Stomach (tissue), 9 donors: ENCODE measurements around the gene SETD1B. TPM values are rescaled to one million over a fixed set of nuclear protein-coding genes. Genes with fewer than 3 reads are reported as not detected.
"Not testable (repeated sequence)": the region's sequence is repeated elsewhere in the genome, so short reads cannot be mapped to it uniquely, and the experiment has no call there.

Source experiments
- DNase-seq, 2 donors: peaks; one replicate each; pipeline versions ENCODE4 v3.0.0 to v3.0.0-alpha.2; 2013 to 2019
- H3K27ac ChIP-seq, 5 donors: fragments of 200-600 bp in 4 of 5; sonication (generic) in 4 of 5; one replicate each; pipeline ENCODE4 v1.5.1; 2013 to 2019; ENCODE audit warnings: mild to moderate bottlenecking in 1 of 5, moderate library complexity in 1 of 5
- H3K27me3 ChIP-seq, 3 donors: fragments of 200-600 bp; sonication (generic); one replicate each; pipeline ENCODE4 v1.5.1; 2017 to 2019; ENCODE audit warnings: mixed run types in 1 of 3
- H3K36me3 ChIP-seq, 4 donors: fragments of 200-600 bp; sonication (generic); 1 replicate in 3 of 4; 2 replicates in 1 of 4; pipeline ENCODE4 v1.5.1; 2016 to 2019
- H3K4me1 ChIP-seq, 4 donors: fragments of 200-600 bp; sonication (generic); one replicate each; pipeline ENCODE4 v1.5.1; 2016 to 2019
- H3K4me3 ChIP-seq, 4 donors: fragments of 200-600 bp; sonication (generic) in 3 of 4; one replicate each; pipeline ENCODE4 v1.5.1; 2016 to 2019; ENCODE audit warnings: mild to moderate bottlenecking in 1 of 4
- H3K9me3 ChIP-seq, 4 donors: fragments of 200-600 bp; sonication (generic); one replicate each; pipeline ENCODE4 v1.5.1; 2016 to 2019
- CTCF ChIP-seq, 7 experiments: fragments of 450-650 bp in 4 of 7; fragments of 200-600 bp in 3 of 7; sonication (generic) in 3 of 7; IDR thresholded peaks; one replicate each; pipeline ENCODE4 v1.5.1; 2016 to 2019; ENCODE audit warnings: antibody characterized with exemption in 7 of 7, control low read depth in 2 of 7, mild to moderate bottlenecking in 1 of 7
- EP300 ChIP-seq: sonication (generic); formaldehyde crosslinking; IDR thresholded peaks from one replicate; pipeline ENCODE4 v1.6.1; 2017; ENCODE audit warnings: antibody characterized with exemption
- POLR2A ChIP-seq, 4 donors: fragments of 450-650 bp; IDR thresholded peaks; one replicate each; pipeline ENCODE4 v1.6.1; 2016; ENCODE audit warnings: antibody characterized with exemption in 4 of 4, control low read depth in 2 of 4, mild to moderate bottlenecking in 1 of 4, moderate library complexity in 1 of 4
- POLR2AphosphoS5 ChIP-seq, 3 donors: sonication (generic); formaldehyde crosslinking; IDR thresholded peaks; one replicate each; pipeline ENCODE4 v1.6.1; 2016; ENCODE audit warnings: antibody characterized with exemption in 3 of 3
- WGBS, 5 donors: extraction: QIAGEN DNeasy Blood & Tissue Kit in 3 of 5; methylation state at CpG; one replicate each; pipeline versions ENCODE4 v1.1.5 to v1.1.7; 2013 to 2018; 5-methylcytosine and 5-hydroxymethylcytosine counted together
- intact Hi-C: fragments of 100-400 bp; cut with DNase I; formaldehyde crosslinking; loops from one replicate; pipeline ENCODE4 v1.15.1; 2023; ENCODE audit warnings: low total_unique reads
- polyA plus RNA-seq, 3 donors: library from polyadenylated mRNA; stranded (reverse); fragments of 200-250 nt; gene quantifications; one replicate each; pipeline ENCODE4 v1.2.3, GENCODE V29; 2013
- total RNA-seq, 5 donors: library from RNA; depleted of rRNA; stranded (reverse); fragments of >200 nt; gene quantifications; one replicate each; pipeline versions ENCODE4 v1.1.0 to v1.2.3, GENCODE V29; 2014 to 2016
- donor health status: healthy with polysubstance abuse.
- donor health status: Bipolar disorder and iron deficiency.
- donor health status: healthy.

The SETD1B gene
- total and polyA plus RNA-seq, 8 donors, result 3.2 to 27.5 (median 8.2) TPM

- no peak for DNase-seq
- Histone ChIP-seq H3K4me1 (peaks cover 17 to 47% (median 28%) of the 10 kb centered on the region in 4 donors), H3K4me3 (no peak overlapping the region), H3K27ac (peak overlapping the region in 4 of 5 donors; percentile 77 to 91 (median 85)), H3K36me3 (no peaks in the 10 kb centered on the region), H3K27me3 (no peaks in the 10 kb centered on the region), H3K9me3 (no peaks in the 10 kb centered on the region)
- WGBS, 5 donors, result 77 to 100% (median 86%) methylated on average over 1 of the region's 1 CpG
- intact Hi-C loops, result no loop called here
- TF ChIP-seq EP300, result no peak
- TF ChIP-seq POLR2A (IDR thresholded peaks at IDR 0.05), result no peak
- TF ChIP-seq POLR2AphosphoS5 (IDR thresholded peaks at IDR 0.05), result no peak
- TF ChIP-seq CTCF (IDR thresholded peaks at IDR 0.05), result no peak
Measured at GRCh38 chr12:121860257-121860656, 56.4 kb downstream of the SETD1B start.

GRCh38 chr12:121860699-121861098 lies 56.9 kb downstream of the SETD1B start:
- peak overlapping the region in 2 of 5 donors; percentile 77 to 91 for H3K27ac ChIP-seq
- DNase-seq, H3K27me3 ChIP-seq, H3K4me3 ChIP-seq, H3K9me3 ChIP-seq, intact Hi-C loops, H3K36me3 ChIP-seq: not testable (repeated sequence)
- WGBS, 5 donors, result 94 to 98% (median 95%) methylated on average over 4 of the region's 4 CpGs
- H3K4me1 ChIP-seq, result peaks cover 17 to 47% (median 28%) of the 10 kb centered on the region in 4 donors

- Histone ChIP-seq H3K4me3 (no peak overlapping the region), H3K27ac (peak overlapping the region in 2 of 5 donors; percentile 44 to 91), H3K27me3 (no peaks in the 10 kb centered on the region), H3K4me1 (peaks cover 17 to 47% (median 28%) of the 10 kb centered on the region in 4 donors), H3K9me3 (no peaks in the 10 kb centered on the region), H3K36me3 (no peaks in the 10 kb centered on the region)
- intact Hi-C loops, result no loop called here
- TF ChIP-seq CTCF (IDR thresholded peaks at IDR 0.05) (no peak), EP300 (no peak), POLR2AphosphoS5 (IDR thresholded peaks at IDR 0.05) (no peak), POLR2A (IDR thresholded peaks at IDR 0.05) (no peak)
- peak in 1 of 2 donors; percentile 10 for DNase-seq
- WGBS, 5 donors, result 22 to 39% (median 36%) methylated on average over 11 of the region's 11 CpGs
Measured at GRCh38 chr12:121861636-121862254, 57.9 kb downstream of the SETD1B start.

GRCh38 chr12:121866331-121866730 lies 62.5 kb downstream of the SETD1B start:
- Histone ChIP-seq H3K27me3 (no peaks in the 10 kb centered on the region), H3K4me1 (peaks cover 0 to 8% (median 4%) of the 10 kb centered on the region in 4 donors), H3K27ac (no peak overlapping the region), H3K9me3 (no peaks in the 10 kb centered on the region), H3K4me3 (no peak overlapping the region), H3K36me3 (no peaks in the 10 kb centered on the region)
- 64 to 74% (median 70%) methylated on average over 4 of the region's 4 CpGs for WGBS, 5 donors
- intact Hi-C loops, result no loop called here
- DNase-seq, result peak in 1 of 2 donors; percentile 26
- TF ChIP-seq CTCF (IDR thresholded peaks at IDR 0.05) (no peak), POLR2AphosphoS5 (IDR thresholded peaks at IDR 0.05) (no peak), POLR2A (IDR thresholded peaks at IDR 0.05) (no peak), EP300 (no peak)

GRCh38 chr12:121869229-121869628 lies 65.4 kb downstream of the SETD1B start:
- H3K36me3 ChIP-seq, DNase-seq, intact Hi-C loops, H3K27ac ChIP-seq, H3K27me3 ChIP-seq, H3K9me3 ChIP-seq, H3K4me3 ChIP-seq: not testable (repeated sequence)
- peaks cover 0 to 14% (median 9%) of the 10 kb centered on the region in 4 donors for H3K4me1 ChIP-seq
- 93 to 98% (median 95%) methylated on average over 7 to 8 of the region's 8 CpGs for WGBS, 5 donors
